ENCODE data around the gene CIROP. TPM values are rescaled to one million over a fixed set of nuclear protein-coding genes. Genes with fewer than 3 reads are reported as not detected.

CIROP gene
- total RNA-seq, 2 donors from 2014 or later, result not detected

- H3K27me3 ChIP-seq, result no peaks in the 10 kb centered on the region
- H3K36me3 ChIP-seq, result peaks cover 58% of the 10 kb centered on the region
- TF ChIP-seq CTCF (IDR thresholded peaks at IDR 0.05), result no peak
- intact Hi-C loops (cut with DNase I), result no loop called here
- no peaks in the 10 kb centered on the region for H3K9me3 ChIP-seq
- no peak for DNase-seq
- no peaks in the 10 kb centered on the region for H3K4me1 ChIP-seq
- H3K27ac ChIP-seq, result no peak overlapping the region
- H3K4me3 ChIP-seq, result no peak overlapping the region
- H3K9ac ChIP-seq (ENCODE audit: low read depth in 2 of 2, low read length in 2 of 2), result peak overlapping the region in 1 of 2 donors; percentile 36
These were observed 25.1 kb downstream of the CIROP start for GRCh38 chr14:23079716-23080115.

- Histone ChIP-seq H3K9me3 (no peaks in the 10 kb centered on the region), H3K4me1 (no peaks in the 10 kb centered on the region), H3K9ac (ENCODE audit: low read depth in 2 of 2, low read length in 2 of 2) (no peak overlapping the region), H3K27me3 (no peaks in the 10 kb centered on the region), H3K27ac (peak overlapping the region; percentile 41), H3K4me3 (no peak overlapping the region), H3K36me3 (peaks cover 58% of the 10 kb centered on the region)
- TF ChIP-seq CTCF (IDR thresholded peaks at IDR 0.05), result no peak
- intact Hi-C loops (cut with DNase I), result no loop called here
- DNase-seq, result peak; percentile 72
These were observed 26.1 kb downstream of the CIROP start for GRCh38 chr14:23078692-23079116.

GRCh38 chr14:23077962-23078361, 26.8 kb downstream of the CIROP start:
- no peak overlapping the region for H3K9ac ChIP-seq (ENCODE audit: low read depth in 2 of 2, low read length in 2 of 2)
- H3K27me3 ChIP-seq, result no peaks in the 10 kb centered on the region
- TF ChIP-seq CTCF (IDR thresholded peaks at IDR 0.05), result no peak
- no peak overlapping the region for H3K4me3 ChIP-seq
- H3K9me3 ChIP-seq, result no peaks in the 10 kb centered on the region
- peak overlapping the region; percentile 41 for H3K27ac ChIP-seq
- DNase-seq, result no peak
- intact Hi-C loops (cut with DNase I), result no loop called here
- no peaks in the 10 kb centered on the region for H3K4me1 ChIP-seq
- H3K36me3 ChIP-seq, result peaks cover 52% of the 10 kb centered on the region

- no peak overlapping the region for H3K9ac ChIP-seq (ENCODE audit: low read depth in 2 of 2, low read length in 2 of 2)
- no peak overlapping the region for H3K27ac ChIP-seq
- intact Hi-C loops (cut with DNase I), result no loop called here
- DNase-seq, result no peak
- no peaks in the 10 kb centered on the region for H3K9me3 ChIP-seq
- H3K27me3 ChIP-seq, result no peaks in the 10 kb centered on the region
- TF ChIP-seq CTCF (IDR thresholded peaks at IDR 0.05), result peak; percentile 48
- no peak overlapping the region for H3K4me3 ChIP-seq
- H3K36me3 ChIP-seq, result peaks cover 52% of the 10 kb centered on the region
- peaks cover 4% of the 10 kb centered on the region for H3K4me1 ChIP-seq
These were observed 27.9 kb downstream of the CIROP start for GRCh38 chr14:23076785-23077408.

GRCh38 chr14:23074906-23075305, 29.9 kb downstream of the CIROP start:
- DNase-seq, result no peak
- Histone ChIP-seq H3K36me3 (peaks cover 38% of the 10 kb centered on the region), H3K4me3 (no peak overlapping the region), H3K9me3 (no peaks in the 10 kb centered on the region), H3K27me3 (no peaks in the 10 kb centered on the region), H3K4me1 (peaks cover 12% of the 10 kb centered on the region), H3K9ac (ENCODE audit: low read depth in 2 of 2, low read length in 2 of 2) (no peak overlapping the region), H3K27ac (no peak overlapping the region)
- intact Hi-C loops (cut with DNase I), result no loop called here
- no peak for TF ChIP-seq CTCF (IDR thresholded peaks at IDR 0.05)
